ENCODE data around the gene CIAO2B. TPM values are rescaled to one million over a fixed set of nuclear protein-coding genes. Genes with fewer than 3 reads are reported as not detected.

Gene CIAO2B
- total RNA-seq, 1 donor from 2014 or later: 54.5 TPM

GRCh38 chr16:66888647-66889615, 45.3 kb downstream of the CIAO2B start:
- Mint-ChIP-seq H3K27me3 (ENCODE audit: low read depth) (no peaks in the 10 kb centered on the region), H3K27ac (peak overlapping the region; percentile 72), H3K9me3 (no peaks in the 10 kb centered on the region), H3K36me3 (peaks cover 12% of the 10 kb centered on the region), H3K4me3 (no peak overlapping the region), H3K4me1 (peaks cover 34% of the 10 kb centered on the region)
- no peak for TF ChIP-seq CTCF (IDR thresholded peaks at IDR 0.05; ENCODE audit: unreplicated experiment)
- no peak for DNase-seq (ENCODE audit: low spot score in 2 of 2, unreplicated experiment in 2 of 2)

DNA sequence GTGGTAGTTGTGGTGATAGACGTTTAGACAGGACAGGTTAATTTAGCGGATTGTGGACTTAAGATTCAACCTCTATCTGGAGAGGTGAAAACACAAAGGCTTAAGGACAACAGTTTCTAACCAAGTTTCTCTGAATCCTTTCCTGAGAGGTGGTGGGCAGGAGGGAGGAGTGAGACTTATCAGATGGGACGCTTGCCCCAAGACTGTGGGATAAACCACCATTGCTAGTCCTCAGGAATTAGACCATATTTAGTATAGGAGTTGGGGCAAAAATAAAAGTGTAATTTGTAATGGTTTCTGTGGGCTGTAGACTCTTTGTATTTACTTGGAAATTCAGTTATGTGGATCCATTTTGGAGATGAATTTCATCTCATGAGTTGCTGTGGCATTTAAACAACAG, 47.3 kb downstream of the CIAO2B start:
- no peak for DNase-seq (ENCODE audit: low spot score in 2 of 2, unreplicated experiment in 2 of 2)
- Mint-ChIP-seq H3K27me3 (ENCODE audit: low read depth) (no peaks in the 10 kb centered on the region), H3K4me1 (peaks cover 35% of the 10 kb centered on the region), H3K27ac (peak overlapping the region; percentile 51), H3K4me3 (no peak overlapping the region), H3K9me3 (no peaks in the 10 kb centered on the region), H3K36me3 (peaks cover 12% of the 10 kb centered on the region)
- TF ChIP-seq CTCF (IDR thresholded peaks at IDR 0.05; ENCODE audit: unreplicated experiment): no peak

DNA sequence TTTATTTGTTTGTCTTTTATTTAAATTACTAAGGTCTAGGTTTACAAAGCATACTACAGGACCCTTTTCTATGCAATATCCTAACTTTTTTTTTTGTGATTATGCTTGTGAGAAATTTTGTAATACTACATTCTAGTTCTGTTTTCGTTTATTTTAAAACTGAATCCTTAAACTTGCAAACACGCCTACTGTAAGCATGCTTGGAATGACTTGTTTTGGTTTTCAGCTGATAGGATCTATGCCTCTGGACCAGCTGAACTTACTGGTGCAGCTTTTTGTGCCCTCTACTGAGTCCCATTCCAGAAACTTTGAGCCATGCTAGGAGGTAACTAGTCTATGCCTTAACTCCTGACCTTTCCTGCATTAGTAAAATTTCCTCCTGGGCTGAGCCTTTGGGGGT, 47.9 kb downstream of the CIAO2B start:
- H3K4me1 Mint-ChIP-seq: peaks cover 36% of the 10 kb centered on the region

DNA sequence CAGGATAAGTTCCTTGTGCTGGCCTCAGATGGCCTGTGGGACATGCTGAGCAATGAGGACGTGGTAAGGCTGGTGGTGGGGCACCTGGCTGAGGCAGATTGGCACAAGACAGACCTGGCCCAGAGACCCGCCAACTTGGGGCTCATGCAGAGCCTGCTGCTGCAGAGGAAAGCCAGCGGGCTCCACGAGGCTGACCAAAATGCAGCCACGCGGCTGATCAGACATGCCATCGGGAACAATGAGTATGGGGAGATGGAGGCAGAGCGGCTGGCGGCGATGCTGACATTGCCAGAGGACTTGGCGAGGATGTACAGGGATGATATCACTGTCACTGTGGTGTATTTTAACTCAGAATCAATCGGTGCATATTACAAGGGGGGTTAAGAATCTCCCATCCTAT, 48.7 kb downstream of the CIAO2B start:
- Mint-ChIP-seq H3K36me3 (peaks cover 12% of the 10 kb centered on the region), H3K27ac (peak overlapping the region; percentile 82), H3K27me3 (ENCODE audit: low read depth) (no peaks in the 10 kb centered on the region), H3K4me1 (peaks cover 36% of the 10 kb centered on the region), H3K9me3 (no peaks in the 10 kb centered on the region), H3K4me3 (no peak overlapping the region)
- TF ChIP-seq CTCF (IDR thresholded peaks at IDR 0.05; ENCODE audit: unreplicated experiment): no peak
- no peak for DNase-seq (ENCODE audit: low spot score in 2 of 2, unreplicated experiment in 2 of 2)

More for the DNA sequence above, 47.9 kb downstream of the CIAO2B start:
- no peaks in the 10 kb centered on the region for H3K9me3 Mint-ChIP-seq
- DNase-seq (ENCODE audit: low spot score in 2 of 2, unreplicated experiment in 2 of 2): no peak
- TF ChIP-seq CTCF (IDR thresholded peaks at IDR 0.05; ENCODE audit: unreplicated experiment): no peak
- peak overlapping the region; percentile 51 for H3K27ac Mint-ChIP-seq
- peaks cover 12% of the 10 kb centered on the region for H3K36me3 Mint-ChIP-seq
- no peak overlapping the region for H3K4me3 Mint-ChIP-seq
- no peaks in the 10 kb centered on the region for H3K27me3 Mint-ChIP-seq (ENCODE audit: low read depth)

- no peak for DNase-seq (ENCODE audit: low spot score in 2 of 2, unreplicated experiment in 2 of 2)
- Mint-ChIP-seq H3K27me3 (ENCODE audit: low read depth) (no peaks in the 10 kb centered on the region), H3K36me3 (peaks cover 12% of the 10 kb centered on the region), H3K4me1 (peaks cover 33% of the 10 kb centered on the region), H3K9me3 (no peaks in the 10 kb centered on the region), H3K4me3 (no peak overlapping the region), H3K27ac (no peak overlapping the region)
- TF ChIP-seq CTCF (IDR thresholded peaks at IDR 0.05; ENCODE audit: unreplicated experiment): no peak
These were observed 51.5 kb downstream of the CIAO2B start for GRCh38 chr16:66882702-66883101.

Other genes starting within 250 kb of the CIAO2B start
- 60.1 to 63.4 TPM (median 60.8 TPM) in 3 replicates for gene CMTM4, start 237.7 kb downstream of the CIAO2B start, total RNA-seq
- 145 to 157 TPM (median 150 TPM) in 3 replicates for gene DYNC1LI2, start 182.8 kb downstream of the CIAO2B start, total RNA-seq
- 0.18 to 0.49 TPM (median 0.34 TPM) in 3 replicates for gene TERB1, start 132.8 kb downstream of the CIAO2B start, total RNA-seq
- gene NAE1, start 103.4 kb downstream of the CIAO2B start, total RNA-seq: 78.8 to 84.4 TPM (median 80.3 TPM) in 3 replicates
- not detected in 3 replicates for gene CA7, start 90.0 kb downstream of the CIAO2B start, total RNA-seq
- gene PDP2, start 53.9 kb downstream of the CIAO2B start, total RNA-seq: 16.7 to 17.4 TPM (median 16.9 TPM) in 3 replicates
- not detected in 3 replicates for gene CDH16, start 15.5 kb downstream of the CIAO2B start, total RNA-seq
- gene RRAD, start 8.9 kb downstream of the CIAO2B start, total RNA-seq: 2.7 to 3.7 TPM (median 2.9 TPM) in 3 replicates
- gene CES2, start 1.1 kb upstream of the CIAO2B start, total RNA-seq: 52.0 to 53.4 TPM (median 52.5 TPM) in 3 replicates
- 4.8 to 5.4 TPM (median 5.1 TPM) in 3 replicates for gene CES3, start 26.9 kb upstream of the CIAO2B start, total RNA-seq
- gene CES4A, start 54.2 kb upstream of the CIAO2B start, total RNA-seq: 15.9 to 19.6 TPM (median 18.5 TPM) in 3 replicates
- gene CBFB, start 94.7 kb upstream of the CIAO2B start, total RNA-seq: 69.3 to 82.6 TPM (median 74.6 TPM) in 3 replicates
- 20.9 to 22.4 TPM (median 21.5 TPM) in 3 replicates for gene PHAF1, start 175.5 kb upstream of the CIAO2B start, total RNA-seq
- 20.1 to 21.4 TPM (median 20.6 TPM) in 3 replicates for gene B3GNT9, start 216.6 kb upstream of the CIAO2B start, total RNA-seq
- 7.2 to 7.8 TPM (median 7.8 TPM) in 3 replicates for gene TRADD, start 225.5 kb upstream of the CIAO2B start, total RNA-seq
- 8.1 to 8.9 TPM (median 8.2 TPM) in 3 replicates for gene FBXL8, start 225.6 kb upstream of the CIAO2B start, total RNA-seq
- gene HSF4, start 230.3 kb upstream of the CIAO2B start, total RNA-seq: 10.7 to 14.2 TPM (median 13.1 TPM) in 3 replicates
- gene NOL3, start 236.1 kb upstream of the CIAO2B start, total RNA-seq: 14.0 to 15.5 TPM (median 14.2 TPM) in 3 replicates
- gene MATCAP1, start 249.6 kb upstream of the CIAO2B start, total RNA-seq: 121 to 131 TPM (median 129 TPM) in 3 replicates

Data from mesothelial cell of epicardium (in vitro differentiated cells).